Ovary (tissue), 9 donors: ENCODE measurements around the gene NRXN2. TPM values are rescaled to one million over a fixed set of nuclear protein-coding genes. Genes with fewer than 3 reads are reported as not detected.

Source experiments
- DNase-seq, 5 donors: peaks; one replicate each; pipeline ENCODE4 v3.0.0-alpha.2; 2019 to 2020
- H3K27ac ChIP-seq, 2 donors: fragments of 200-600 bp; one replicate each; pipeline versions ENCODE4 v1.5.1 to v1.8.0; 2019 to 2022
- H3K27me3 ChIP-seq: fragments of 200-600 bp; one replicate; pipeline ENCODE4 v1.8.0; 2022
- H3K36me3 ChIP-seq: fragments of 200-600 bp; sonication (generic); one replicate; pipeline ENCODE4 v1.5.1; 2019
- H3K4me1 ChIP-seq: one replicate; pipeline ENCODE4 v1.8.1; 2013; ENCODE audit warnings: mild to moderate bottlenecking, moderate library complexity; ENCODE audit not compliant: insufficient read depth
- H3K4me3 ChIP-seq: fragments of 200-600 bp; sonication (generic); one replicate; pipeline ENCODE4 v1.5.1; 2017
- H3K9me3 ChIP-seq, 2 donors: fragments of 200-600 bp in 1 of 2; sonication (generic) in 1 of 2; one replicate each; pipeline versions ENCODE4 v1.5.1 to v1.8.1; 2013 to 2019; ENCODE audit warnings: mild to moderate bottlenecking in 1 of 2, moderate library complexity in 1 of 2
- CTCF ChIP-seq, 3 donors: fragments of 450-650 bp in 2 of 3; fragments of 200-600 bp in 1 of 3; IDR thresholded peaks; one replicate each; pipeline versions ENCODE4 v1.5.1 to v1.8.0; 2016 to 2022; ENCODE audit warnings: antibody characterized with exemption in 3 of 3, mild to moderate bottlenecking in 1 of 3
- EP300 ChIP-seq: sonication (generic); formaldehyde crosslinking; IDR thresholded peaks from one replicate; pipeline ENCODE4 v1.6.1; 2017; ENCODE audit warnings: antibody characterized with exemption
- POLR2A ChIP-seq: fragments of 450-650 bp; IDR thresholded peaks from one replicate; pipeline ENCODE4 v1.6.1; 2017; ENCODE audit warnings: antibody characterized with exemption, mild to moderate bottlenecking, moderate library complexity
- WGBS, 3 donors: extraction: QIAGEN DNeasy Blood & Tissue Kit in 1 of 3; methylation state at CpG; one replicate each; pipeline versions ENCODE4 v1.1.5 to v1.1.7; 2013 to 2017; 5-methylcytosine and 5-hydroxymethylcytosine counted together
- intact Hi-C, 4 donors: fragments of 100-400 bp; cut with DNase I; formaldehyde crosslinking; loops; one replicate each; pipeline versions ENCODE4 v1.11.0 to v1.15.1; 2022 to 2023
- polyA plus RNA-seq, 2 donors: library from polyadenylated mRNA; stranded (reverse); fragments of 200-250 nt in 1 of 2; fragments of 350-450 nt in 1 of 2; fragmentation: Illumina TruSeq in 1 of 2; extraction: RNeasy Lipid Tissue Mini Kit (QIAGEN cat#74804) in 1 of 2; gene quantifications; one replicate each; pipeline ENCODE4 v1.2.3, GENCODE V29; 2013 to 2014
- total RNA-seq, 7 donors: library from RNA; depleted of rRNA in 2 of 7; stranded (reverse); fragments of >200 nt in 2 of 7; fragmentation: NEBNext Ultra II Directional in 3 of 7; extraction: Animal tissue kit (Norgen Biotek cat#: 25700) in 3 of 7; gene quantifications; one replicate each; pipeline versions ENCODE4 v1.1.0 to v1.2.4, GENCODE V29; 2016 to 2023
- donor health status: DM: no; HTN: no; CAD: no; lungs with moderate emphysema.
- donor health status: DM: no; HTN: no; CAD: no.
- donor health status: Bipolar disorder and iron deficiency.
- donor health status: DM: yes; HTN: yes; CAD: no.
- donor health status: DM: no; HTN: no; CAD: no.
- donor health status: DM: yes; HTN: yes; CAD: no.

The NRXN2 gene
- total and polyA plus RNA-seq, 9 donors = 6.4 to 64.1 (median 19.7) TPM

GRCh38 chr11:64742087-64742888 is 19.3 kb upstream of the NRXN2 start:
- WGBS, 3 donors = 16 to 35% (median 19%) methylated on average over 40 to 54 of the region's 54 CpGs
- TF ChIP-seq POLR2A (no peak), CTCF (IDR thresholded peaks at IDR 0.05) (no peak), EP300 (no peak)
- Histone ChIP-seq H3K9me3 (no peaks in the 10 kb centered on the region), H3K4me3 (peak overlapping the region; percentile 44), H3K27me3 (no peaks in the 10 kb centered on the region), H3K4me1 (peaks cover 11% of the 10 kb centered on the region), H3K36me3 (no peaks in the 10 kb centered on the region), H3K27ac (no peak overlapping the region)
- intact Hi-C loops = loop anchor here in 1 of 4 donors (5.0 kb wide), 1 partner anchor 35 kb away; the partner anchor contains the start of gene SF1
- no peak for DNase-seq

- Histone ChIP-seq H3K9me3 (no peaks in the 10 kb centered on the region), H3K4me1 (peaks cover 11% of the 10 kb centered on the region), H3K4me3 (peak overlapping the region; percentile 44), H3K27ac (no peak overlapping the region), H3K36me3 (no peaks in the 10 kb centered on the region), H3K27me3 (no peaks in the 10 kb centered on the region)
- 71 to 78% (median 72%) methylated on average over 24 of the region's 24 CpGs for WGBS, 3 donors
- TF ChIP-seq CTCF (IDR thresholded peaks at IDR 0.05) (no peak), EP300 (no peak), POLR2A (no peak)
- intact Hi-C loops = loop anchor here in 1 of 4 donors (5.0 kb wide), 1 partner anchor 36 kb away; the partner anchor contains the start of gene SF1
- DNase-seq = no peak
These were observed 18.5 kb upstream of the NRXN2 start for GRCh38 chr11:64741375-64742086.

- H3K4me1 ChIP-seq = peaks cover 4% of the 10 kb centered on the region
- no peaks in the 10 kb centered on the region for H3K27me3 ChIP-seq
- no peak overlapping the region for H3K4me3 ChIP-seq
- DNase-seq = no peak
- no peaks in the 10 kb centered on the region for H3K36me3 ChIP-seq
- no peaks in the 10 kb centered on the region for H3K9me3 ChIP-seq
- WGBS, 3 donors = 91% methylated on average over 12 of the region's 12 CpGs
- intact Hi-C loops = loop anchor here in 1 of 4 donors (5.0 kb wide), 1 partner anchor 37 kb away; the partner anchor contains the start of gene SF1
- H3K27ac ChIP-seq = no peak overlapping the region
- TF ChIP-seq EP300 (no peak), POLR2A (no peak), CTCF (IDR thresholded peaks at IDR 0.05) (no peak)
These were observed 16.9 kb upstream of the NRXN2 start for GRCh38 chr11:64739871-64740270.

DNA sequence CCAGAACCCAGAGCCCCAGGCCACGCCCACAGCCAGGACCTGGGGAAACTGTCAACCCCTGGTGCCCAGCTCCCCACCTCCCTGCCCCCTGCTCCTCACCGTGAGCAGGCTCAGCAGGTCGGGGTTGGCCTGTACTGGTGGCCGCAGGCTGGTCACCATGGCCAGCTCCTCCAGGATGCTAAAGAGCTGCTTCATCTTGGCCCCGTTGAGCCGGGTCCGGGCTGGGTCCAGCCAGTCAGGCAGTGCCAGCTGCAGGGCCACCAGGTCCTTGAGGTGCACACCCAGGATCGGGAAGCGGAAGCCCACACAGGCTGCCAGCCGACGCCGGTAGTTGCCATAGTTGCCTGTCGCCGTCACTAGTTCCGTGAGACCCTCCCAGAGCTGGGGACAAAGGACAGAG is 13.7 kb upstream of the NRXN2 start:
- 92 to 95% (median 93%) methylated on average over 15 of the region's 15 CpGs for WGBS, 3 donors

More for the DNA sequence above, 13.7 kb upstream of the NRXN2 start:
- Histone ChIP-seq H3K27me3 (no peaks in the 10 kb centered on the region), H3K27ac (no peak overlapping the region), H3K9me3 (no peaks in the 10 kb centered on the region), H3K4me3 (no peak overlapping the region), H3K36me3 (no peaks in the 10 kb centered on the region), H3K4me1 (no peaks in the 10 kb centered on the region)
- TF ChIP-seq CTCF (IDR thresholded peaks at IDR 0.05) = no peak
- no peak for TF ChIP-seq POLR2A
- TF ChIP-seq EP300 = no peak
- DNase-seq = no peak
- intact Hi-C loops = no loop called here
